Astrocyte (in vitro differentiated cells and primary cell): ENCODE measurements around the gene LORICRIN.

ENCODE experiments used
- EZH2 ChIP-seq: IDR thresholded peaks from 2 replicates; pipeline ENCODE4 v1.6.1; 2012; ENCODE audit warnings: mild to moderate bottlenecking, low read length, inconsistent platforms; ENCODE audit not compliant: insufficient read depth
- TF ChIP-seq, protein P1 (sequence below): IDR thresholded peaks from 2 replicates; pipeline ENCODE4 v1.5.1; 2011; ENCODE audit warnings: low read depth, mild to moderate bottlenecking, inconsistent platforms, low read length, moderate library complexity; ENCODE audit not compliant: insufficient read depth

DNA sequence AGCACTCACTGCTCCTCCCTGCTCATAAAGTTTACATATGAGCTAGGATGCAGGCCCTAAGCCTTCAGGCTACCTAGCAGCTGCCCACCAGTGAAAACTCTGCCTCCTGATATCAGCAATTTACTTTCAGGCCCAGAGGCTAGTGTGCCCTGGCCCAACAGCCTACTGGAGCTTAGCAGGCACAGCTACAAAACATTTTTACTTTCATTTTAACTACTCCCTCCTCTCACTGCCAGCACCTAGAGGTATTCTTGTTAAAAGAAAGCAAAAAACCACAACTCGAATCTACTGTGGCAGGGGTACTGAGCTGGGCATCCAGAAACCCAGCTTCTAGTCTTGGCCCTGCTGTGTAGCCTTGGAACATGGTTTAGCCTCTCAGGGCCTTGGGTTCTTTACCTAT lies 5.8 kb upstream of the LORICRIN start:
- TF ChIP-seq, protein P1, sequence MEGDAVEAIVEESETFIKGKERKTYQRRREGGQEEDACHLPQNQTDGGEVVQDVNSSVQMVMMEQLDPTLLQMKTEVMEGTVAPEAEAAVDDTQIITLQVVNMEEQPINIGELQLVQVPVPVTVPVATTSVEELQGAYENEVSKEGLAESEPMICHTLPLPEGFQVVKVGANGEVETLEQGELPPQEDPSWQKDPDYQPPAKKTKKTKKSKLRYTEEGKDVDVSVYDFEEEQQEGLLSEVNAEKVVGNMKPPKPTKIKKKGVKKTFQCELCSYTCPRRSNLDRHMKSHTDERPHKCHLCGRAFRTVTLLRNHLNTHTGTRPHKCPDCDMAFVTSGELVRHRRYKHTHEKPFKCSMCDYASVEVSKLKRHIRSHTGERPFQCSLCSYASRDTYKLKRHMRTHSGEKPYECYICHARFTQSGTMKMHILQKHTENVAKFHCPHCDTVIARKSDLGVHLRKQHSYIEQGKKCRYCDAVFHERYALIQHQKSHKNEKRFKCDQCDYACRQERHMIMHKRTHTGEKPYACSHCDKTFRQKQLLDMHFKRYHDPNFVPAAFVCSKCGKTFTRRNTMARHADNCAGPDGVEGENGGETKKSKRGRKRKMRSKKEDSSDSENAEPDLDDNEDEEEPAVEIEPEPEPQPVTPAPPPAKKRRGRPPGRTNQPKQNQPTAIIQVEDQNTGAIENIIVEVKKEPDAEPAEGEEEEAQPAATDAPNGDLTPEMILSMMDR = no peak
- TF ChIP-seq EZH2 = no peak
